DOHH2 (cell line): ENCODE results near the gene RPS17.

Experiments used
- CTCF ChIP-seq: fragments of 200-600 bp; sonication (generic); IDR thresholded peaks from one replicate; pipeline ENCODE4 v1.5.1; 2014; ENCODE audit warnings: antibody characterized with exemption, mild to moderate bottlenecking, low read depth, low read length; ENCODE audit not compliant: poor library complexity, severe bottlenecking
- EZH2phosphoT487 ChIP-seq: fragments of 200-600 bp; sonication (generic); IDR thresholded peaks from 2 replicates; pipeline ENCODE4 v1.6.1; 2017; ENCODE audit warnings: borderline replicate concordance, mild to moderate bottlenecking, antibody characterized with exemption, low read length, moderate library complexity, mixed read lengths

- no peak for TF ChIP-seq CTCF
- TF ChIP-seq EZH2phosphoT487, result no peak
These were observed 14.1 kb upstream of the RPS17 start for GRCh38 chr15:82554351-82554750.
